ENCODE results near the gene MTERF1.
"Not testable (repeated sequence)": the region's sequence is repeated elsewhere in the genome, so short reads cannot be mapped to it uniquely, and the experiment has no call there.

The MTERF1 gene

GRCh38 chr7:91880413-91881241 is at the start of gene MTERF1:
Gene MTERF1 (minus strand): TSS chr7:91880702. CDS start chr7:91880083, 619 bp downstream.
- DNase-seq = peak; percentile 31 to 95 (median 84)

- no peak for DNase-seq
These were observed 49.0 kb upstream of the MTERF1 start for GRCh38 chr7:91929463-91929862.

GRCh38 chr7:91927912-91928311 is 47.4 kb upstream of the MTERF1 start:
- no peak for DNase-seq

GRCh38 chr7:91922857-91923256 is 42.4 kb upstream of the MTERF1 start:
- no peak for DNase-seq

GRCh38 chr7:91918356-91918755 is 37.9 kb upstream of the MTERF1 start:
- no peak for DNase-seq

- no peak for DNase-seq
These were observed 35.5 kb upstream of the MTERF1 start for GRCh38 chr7:91916051-91916440.

- DNase-seq = no peak
These were observed 35.0 kb upstream of the MTERF1 start for GRCh38 chr7:91915401-91916050.

- DNase-seq = no peak
These were observed 33.1 kb upstream of the MTERF1 start for GRCh38 chr7:91913612-91914011.

GRCh38 chr7:91912494-91912893 is 32.0 kb upstream of the MTERF1 start:
- DNase-seq = no peak

- no peak for DNase-seq
These were observed 30.6 kb upstream of the MTERF1 start for GRCh38 chr7:91911121-91911520.

GRCh38 chr7:91910171-91910570 is 29.7 kb upstream of the MTERF1 start:
- DNase-seq = no peak

GRCh38 chr7:91899563-91899962 is 19.1 kb upstream of the MTERF1 start:
- DNase-seq = no peak

- no peak for DNase-seq
These were observed 17.9 kb upstream of the MTERF1 start for GRCh38 chr7:91898240-91898992.

GRCh38 chr7:91894781-91895480 is 14.4 kb upstream of the MTERF1 start:
- no peak for DNase-seq

GRCh38 chr7:91893699-91894098 is 13.2 kb upstream of the MTERF1 start:
- not testable (repeated sequence) for DNase-seq

GRCh38 chr7:91892821-91893340 is 12.4 kb upstream of the MTERF1 start:
- no peak for DNase-seq

GRCh38 chr7:91892099-91892705 is 11.7 kb upstream of the MTERF1 start:
- no peak for DNase-seq

- DNase-seq = not testable (repeated sequence)
These were observed 8.0 kb upstream of the MTERF1 start for GRCh38 chr7:91888271-91889175.
